AG04450 (cell line): ENCODE data around the gene COX6A2. TPM values are rescaled to one million over a fixed set of nuclear protein-coding genes. Genes with fewer than 3 reads are reported as not detected.

Source experiments
- CTCF ChIA-PET: fragments of 300-600, 350-600 bp; formaldehyde crosslinking; extraction: SDS; loops from one replicate; lab custom pipeline; 2022; ENCODE audit warnings: antibody characterized with exemption, inconsistent platforms; lab: Charles Lee
- POLR2A ChIA-PET: fragments of 350-600 bp; formaldehyde crosslinking; extraction: SDS; loops from one replicate; lab custom pipeline; 2021; ENCODE audit warnings: antibody characterized with exemption, inconsistent platforms; lab: Yijun Ruan, JAX
- DNase-seq: peaks from one replicate; pipeline ENCODE4 v3.0.0-alpha.2; 2011; ENCODE audit warnings: low read depth, low spot score
- H3K27ac ChIP-seq: one replicate; pipeline ENCODE4 v1.5.1; 2012; ENCODE audit warnings: low read depth, low read length, control low read depth
- H3K27me3 ChIP-seq: one replicate; pipeline ENCODE4 v1.6.0; 2012; ENCODE audit warnings: low read length; ENCODE audit not compliant: control insufficient read depth, insufficient read depth
- H3K4me3 ChIP-seq: 2 replicates; pipeline ENCODE4 v1.5.1; 2011; ENCODE audit warnings: mild to moderate bottlenecking, low read depth, low read length, control low read depth
- H3K9me3 ChIP-seq: 2 replicates; pipeline ENCODE4 v1.5.1; 2012; ENCODE audit warnings: low read length; ENCODE audit not compliant: control insufficient read depth, insufficient read depth
- polyA plus RNA-seq: library from polyadenylated mRNA; depleted of rRNA; stranded (reverse); fragments of >200 nt; gene quantifications from 2 replicates; pipeline ENCODE4 v1.2.3, GENCODE V29; 2011
- TF ChIP-seq, protein P1 (sequence below): IDR thresholded peaks from 2 replicates; pipeline ENCODE4 v1.5.1; 2011; ENCODE audit warnings: low read depth, low read length, control low read depth, inconsistent platforms

COX6A2 gene
- polyA plus RNA-seq, 1 experiment = not detected

DNA sequence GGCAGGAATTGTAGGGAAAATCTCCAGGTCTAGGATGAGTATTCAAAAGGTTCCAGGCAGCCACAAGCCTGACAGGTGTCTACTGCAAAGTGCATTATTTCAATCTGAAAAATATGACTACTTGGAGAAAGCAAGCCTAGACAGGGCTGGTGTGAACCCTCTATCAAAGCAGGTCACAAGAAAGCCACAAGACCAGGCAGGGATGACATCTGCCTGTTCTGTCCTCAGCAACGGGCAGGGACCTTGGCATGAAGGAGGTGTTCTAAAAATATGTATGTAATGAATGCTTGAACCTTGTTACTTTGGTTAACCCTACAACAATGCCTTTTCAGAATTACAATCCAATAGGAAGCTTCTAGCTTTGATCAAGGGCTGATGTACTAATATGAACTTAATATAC lies 1.2 kb upstream of the COX6A2 start:
- ChIA-PET POLR2A (no interaction called here), CTCF (interaction anchor here (1.0 to 1.5 kb wide), 2 partner anchors 13 to 22 kb away, joined by 4 to 6 read pairs; partner anchors contain the start of gene ZNF843)
- TF ChIP-seq, protein P1, sequence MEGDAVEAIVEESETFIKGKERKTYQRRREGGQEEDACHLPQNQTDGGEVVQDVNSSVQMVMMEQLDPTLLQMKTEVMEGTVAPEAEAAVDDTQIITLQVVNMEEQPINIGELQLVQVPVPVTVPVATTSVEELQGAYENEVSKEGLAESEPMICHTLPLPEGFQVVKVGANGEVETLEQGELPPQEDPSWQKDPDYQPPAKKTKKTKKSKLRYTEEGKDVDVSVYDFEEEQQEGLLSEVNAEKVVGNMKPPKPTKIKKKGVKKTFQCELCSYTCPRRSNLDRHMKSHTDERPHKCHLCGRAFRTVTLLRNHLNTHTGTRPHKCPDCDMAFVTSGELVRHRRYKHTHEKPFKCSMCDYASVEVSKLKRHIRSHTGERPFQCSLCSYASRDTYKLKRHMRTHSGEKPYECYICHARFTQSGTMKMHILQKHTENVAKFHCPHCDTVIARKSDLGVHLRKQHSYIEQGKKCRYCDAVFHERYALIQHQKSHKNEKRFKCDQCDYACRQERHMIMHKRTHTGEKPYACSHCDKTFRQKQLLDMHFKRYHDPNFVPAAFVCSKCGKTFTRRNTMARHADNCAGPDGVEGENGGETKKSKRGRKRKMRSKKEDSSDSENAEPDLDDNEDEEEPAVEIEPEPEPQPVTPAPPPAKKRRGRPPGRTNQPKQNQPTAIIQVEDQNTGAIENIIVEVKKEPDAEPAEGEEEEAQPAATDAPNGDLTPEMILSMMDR = no peak
- Histone ChIP-seq H3K27me3 (peaks cover 27% of the 10 kb centered on the region), H3K27ac (no peak overlapping the region), H3K4me3 (no peak overlapping the region), H3K9me3 (peaks cover 6% of the 10 kb centered on the region)
- DNase-seq = no peak

DNA sequence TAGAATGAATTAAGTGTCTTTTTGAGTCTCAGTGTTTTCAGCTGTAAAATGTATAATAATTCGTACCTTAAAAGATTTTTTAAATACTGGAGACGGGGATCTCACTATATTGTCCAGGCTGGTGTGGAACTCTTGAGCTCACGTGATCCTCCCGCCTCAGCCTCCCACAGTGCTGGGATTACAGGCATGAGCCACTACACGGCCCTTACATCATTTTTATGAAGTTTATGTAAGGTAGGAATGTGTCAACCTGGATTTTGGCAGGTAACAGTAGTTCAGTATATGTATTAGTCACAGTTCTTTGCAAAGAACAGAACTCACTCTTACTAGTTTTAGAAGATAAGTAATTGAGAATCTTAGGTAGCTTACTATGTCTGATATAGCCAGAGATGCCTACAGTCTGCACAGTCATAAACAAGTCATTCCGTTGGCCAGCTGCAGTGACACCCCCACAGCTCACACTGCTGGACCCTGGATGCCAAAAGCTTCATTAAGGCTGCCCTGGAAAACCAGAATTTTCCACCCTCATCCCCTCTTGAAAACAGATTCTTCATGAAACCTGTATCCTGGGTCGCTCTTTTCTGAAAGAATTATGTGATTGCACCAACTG lies 583 bp upstream of the COX6A2 start:
- no peak for DNase-seq
- POLR2A ChIA-PET = no interaction called here
- peaks cover 6% of the 10 kb centered on the region for H3K9me3 ChIP-seq
- H3K27ac ChIP-seq = no peak overlapping the region
- TF ChIP-seq, protein P1 = no peak
- CTCF ChIA-PET = interaction anchor here (0.6 to 1.5 kb wide), 3 partner anchors 14 to 287 kb away, joined by 3 to 6 read pairs (median 3); partner anchors contain the start of gene ZNF843
- peaks cover 27% of the 10 kb centered on the region for H3K27me3 ChIP-seq
- no peak overlapping the region for H3K4me3 ChIP-seq

DNA sequence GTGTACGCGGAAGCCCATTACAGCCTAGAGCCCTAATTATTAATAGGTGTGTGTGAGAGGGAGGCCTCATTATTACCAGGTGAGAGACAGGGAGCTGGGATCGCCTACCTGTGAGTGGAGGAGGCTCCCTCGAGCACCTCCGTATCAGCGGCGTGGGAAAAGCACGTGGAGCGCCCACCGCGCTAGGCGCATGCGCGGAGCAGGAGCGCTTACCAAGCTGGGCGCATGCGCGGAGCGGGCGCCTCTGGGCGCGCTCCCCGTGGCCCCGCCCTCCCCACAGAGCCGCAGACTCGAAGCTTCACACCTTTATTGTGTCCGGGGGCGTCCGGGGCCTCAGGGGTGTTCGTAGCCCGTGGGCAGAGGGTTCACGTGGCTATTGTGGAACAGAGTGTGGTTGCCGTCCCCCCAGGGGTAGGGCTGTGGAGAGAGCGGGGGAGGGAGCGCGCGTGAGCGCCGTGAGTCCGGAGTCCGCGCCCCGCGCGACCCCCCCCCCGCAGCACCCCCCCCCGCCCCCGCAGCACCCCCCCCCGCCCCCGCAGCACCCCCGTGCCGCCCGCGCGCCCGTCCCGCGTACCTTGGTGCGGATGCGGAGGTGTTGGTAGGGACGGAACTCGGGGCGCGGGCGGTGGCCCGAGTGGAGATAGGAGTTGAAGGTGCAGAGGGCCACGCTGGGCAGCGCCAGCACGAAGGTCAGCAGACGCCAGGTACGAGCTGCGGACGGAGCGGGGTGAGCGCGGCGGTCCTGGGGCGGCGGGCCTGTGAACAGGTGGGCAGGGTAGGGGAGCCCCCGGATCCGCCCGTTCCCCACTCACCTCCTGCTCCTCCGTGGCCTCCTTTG lies 500 bp downstream of the COX6A2 start:
- CTCF ChIA-PET = interaction anchor here (0.6 to 1.0 kb wide), 2 partner anchors 16 to 285 kb away, joined by 3 read pairs; no protein-coding TSS in a partner anchor
- Histone ChIP-seq H3K4me3 (peak overlapping the region; percentile 51), H3K27me3 (peaks cover 31% of the 10 kb centered on the region), H3K27ac (no peak overlapping the region), H3K9me3 (peaks cover 6% of the 10 kb centered on the region)
- TF ChIP-seq, protein P1 = no peak
- POLR2A ChIA-PET = no interaction called here
- no peak for DNase-seq

DNA sequence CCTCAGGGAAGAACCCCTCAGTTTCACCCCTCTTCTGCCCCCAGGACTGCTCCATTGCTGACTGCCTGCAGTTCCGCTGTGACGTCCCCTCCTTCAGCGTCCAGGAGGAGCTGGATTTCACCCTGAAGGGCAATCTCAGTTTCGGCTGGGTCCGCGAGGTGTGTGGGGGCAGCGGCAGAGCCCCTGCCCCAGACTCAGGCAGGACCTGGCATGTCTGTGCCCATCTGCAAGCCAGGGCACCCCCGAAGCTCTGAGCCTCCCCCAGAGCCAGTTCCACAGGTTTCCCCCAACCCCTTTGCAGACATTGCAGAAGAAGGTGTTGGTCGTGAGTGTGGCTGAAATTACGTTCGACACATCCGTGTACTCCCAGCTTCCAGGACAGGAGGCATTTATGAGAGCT lies 4.4 kb downstream of the COX6A2 start:
- Histone ChIP-seq H3K27ac (no peak overlapping the region), H3K9me3 (peaks cover 10% of the 10 kb centered on the region), H3K4me3 (no peak overlapping the region), H3K27me3 (peaks cover 23% of the 10 kb centered on the region)
- no peak for DNase-seq
- CTCF ChIA-PET = interaction anchor here (0.6 kb wide), 1 partner anchor 19 kb away, joined by 3 read pairs; the partner anchor contains the start of gene ZNF843
- POLR2A ChIA-PET = no interaction called here
- TF ChIP-seq, protein P1 = no peak

DNA sequence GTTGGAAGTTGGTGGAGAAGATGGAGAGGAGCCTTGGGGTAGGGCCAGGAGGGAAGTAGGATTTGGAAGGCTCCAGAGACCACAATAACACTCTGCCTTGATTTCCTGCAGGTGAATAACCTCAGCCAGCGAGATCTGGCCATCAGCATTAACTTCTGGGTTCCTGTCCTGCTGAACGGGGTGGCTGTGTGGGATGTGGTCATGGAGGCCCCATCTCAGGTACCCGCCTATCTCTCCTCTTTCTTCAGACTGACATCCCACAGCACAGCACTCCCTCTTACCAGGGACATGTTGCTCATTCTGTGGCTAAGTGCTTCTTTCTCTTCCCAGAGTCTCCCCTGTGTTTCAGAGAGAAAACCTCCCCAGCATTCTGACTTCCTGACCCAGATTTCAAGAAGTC lies 4.9 kb downstream of the COX6A2 start:
- Histone ChIP-seq H3K27ac (no peak overlapping the region), H3K27me3 (peaks cover 17% of the 10 kb centered on the region), H3K9me3 (peaks cover 10% of the 10 kb centered on the region), H3K4me3 (no peak overlapping the region)
- ChIA-PET POLR2A (no interaction called here), CTCF (no interaction called here)
- no peak for DNase-seq
- TF ChIP-seq, protein P1 = no peak
